Adrenal gland (tissue), 5 donors: ENCODE results near the gene KRT72.

Experiments
- POLR2A ChIP-seq, 2 donors: fragments of 450-650 bp; IDR thresholded peaks; one replicate each; pipeline ENCODE4 v1.6.1; 2017; ENCODE audit warnings: antibody characterized with exemption in 2 of 2, mild to moderate bottlenecking in 2 of 2, moderate library complexity in 1 of 2
- TF ChIP-seq, protein P1 (sequence below), 6 experiments: fragments of 450-650 bp in 4 of 6; fragments of 200-600 bp in 2 of 6; sonication (generic) in 1 of 6; IDR thresholded peaks; 1 replicate in 5 of 6; 2 replicates in 1 of 6; pipeline versions ENCODE4 v1.5.1 to v1.8.0; 2016 to 2021; ENCODE audit warnings: antibody characterized with exemption in 6 of 6, mild to moderate bottlenecking in 2 of 6, moderate library complexity in 1 of 6
- donor health status: DM: no; HTN: no; CAD: no.

DNA sequence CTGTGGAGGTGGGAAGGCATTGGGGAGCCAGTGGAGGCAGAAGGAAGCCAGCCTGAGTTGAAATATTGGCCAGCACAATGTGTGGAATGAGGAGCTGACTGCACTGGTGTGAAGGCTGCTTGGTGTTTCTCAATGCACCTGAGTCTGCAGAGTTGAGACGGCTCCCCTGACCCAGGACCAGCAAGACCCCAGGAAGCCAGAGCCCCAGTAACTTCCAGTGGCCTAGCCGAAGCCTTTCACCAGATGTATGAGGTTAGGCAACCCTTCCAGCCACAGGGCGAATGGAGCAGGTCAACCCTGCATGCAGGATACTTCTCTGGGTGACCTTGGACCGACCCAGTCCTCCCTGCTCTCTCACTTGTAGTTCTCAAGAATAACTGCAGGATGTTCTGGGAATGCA, 30.0 kb upstream of the KRT72 start:
- TF ChIP-seq POLR2A (IDR thresholded peaks at IDR 0.05) = no peak
- TF ChIP-seq, protein P1, sequence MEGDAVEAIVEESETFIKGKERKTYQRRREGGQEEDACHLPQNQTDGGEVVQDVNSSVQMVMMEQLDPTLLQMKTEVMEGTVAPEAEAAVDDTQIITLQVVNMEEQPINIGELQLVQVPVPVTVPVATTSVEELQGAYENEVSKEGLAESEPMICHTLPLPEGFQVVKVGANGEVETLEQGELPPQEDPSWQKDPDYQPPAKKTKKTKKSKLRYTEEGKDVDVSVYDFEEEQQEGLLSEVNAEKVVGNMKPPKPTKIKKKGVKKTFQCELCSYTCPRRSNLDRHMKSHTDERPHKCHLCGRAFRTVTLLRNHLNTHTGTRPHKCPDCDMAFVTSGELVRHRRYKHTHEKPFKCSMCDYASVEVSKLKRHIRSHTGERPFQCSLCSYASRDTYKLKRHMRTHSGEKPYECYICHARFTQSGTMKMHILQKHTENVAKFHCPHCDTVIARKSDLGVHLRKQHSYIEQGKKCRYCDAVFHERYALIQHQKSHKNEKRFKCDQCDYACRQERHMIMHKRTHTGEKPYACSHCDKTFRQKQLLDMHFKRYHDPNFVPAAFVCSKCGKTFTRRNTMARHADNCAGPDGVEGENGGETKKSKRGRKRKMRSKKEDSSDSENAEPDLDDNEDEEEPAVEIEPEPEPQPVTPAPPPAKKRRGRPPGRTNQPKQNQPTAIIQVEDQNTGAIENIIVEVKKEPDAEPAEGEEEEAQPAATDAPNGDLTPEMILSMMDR (IDR thresholded peaks at IDR 0.05) = no peak
